Panc1 (cell line): Measurements from ENCODE around the gene SHOC2. TPM values are rescaled to one million over a fixed set of nuclear protein-coding genes. Genes with fewer than 3 reads are reported as not detected.

Experiments used
- ATAC-seq: fragments of 200-7000 bp; cut with Tn5 transposase; 2 replicates; pipeline ENCODE4 v1.9.1; 2020; ENCODE audit warnings: mild to moderate bottlenecking, moderate library complexity
- BruUV-seq: library from RNA; stranded (reverse); fragments of 400-500 nt; replicated peaks from 2 replicates; lab custom pipeline; 2021; lab: Mats Ljungman, UMichigan
- CTCF ChIA-PET: fragments of 300-600 bp; sonication (Branson Sonifier 250); formaldehyde crosslinking; loops from one replicate; lab custom pipeline; 2022; ENCODE audit warnings: antibody characterized with exemption; lab: Charles Lee
- POLR2A ChIA-PET: fragments of 300-600 bp; sonication (Branson Sonifier 250); formaldehyde crosslinking; loops from one replicate; lab custom pipeline; 2022; ENCODE audit warnings: antibody characterized with exemption; lab: Charles Lee
- DNase-seq: peaks from one replicate; pipeline ENCODE4 v3.0.0-alpha.2; 2010; ENCODE audit warnings: low read depth, low spot score
- H3K27ac ChIP-seq: 2 replicates; pipeline ENCODE4 v1.5.1; 2011; ENCODE audit warnings: mild to moderate bottlenecking, low read length, inconsistent platforms
- H3K27me3 ChIP-seq: fragments of 200-500 bp; sonication (Bioruptor generic); 2 replicates; pipeline ENCODE4 v1.6.0; 2014; ENCODE audit warnings: low read length, inconsistent platforms; ENCODE audit not compliant: control insufficient read depth, insufficient read depth
- H3K36me3 ChIP-seq: fragments of 200-500 bp; sonication (Bioruptor generic); 2 replicates; pipeline ENCODE4 v1.5.1; 2014; ENCODE audit warnings: inconsistent platforms, mild to moderate bottlenecking, low read length, moderate library complexity; ENCODE audit not compliant: control insufficient read depth, insufficient read depth
- H3K4me1 ChIP-seq: 2 replicates; pipeline ENCODE4 v1.5.1; 2011; ENCODE audit warnings: inconsistent platforms, mild to moderate bottlenecking, low read length, moderate library complexity; ENCODE audit not compliant: control insufficient read depth, insufficient read depth
- H3K4me3 ChIP-seq, 2 experiments: 2 replicates each; pipeline ENCODE4 v1.5.1; 2011 to 2012; ENCODE audit warnings: low read depth in 2 of 2, low read length in 2 of 2, mild to moderate bottlenecking in 2 of 2, inconsistent platforms in 1 of 2, moderate library complexity in 1 of 2
- H3K9me3 ChIP-seq: fragments of 200-500 bp; sonication (Bioruptor generic); 2 replicates; pipeline ENCODE4 v1.5.1; 2014; ENCODE audit warnings: low read depth, mild to moderate bottlenecking, inconsistent platforms, low read length, moderate library complexity; ENCODE audit not compliant: control insufficient read depth, insufficient read depth
- POLR2AphosphoS5 ChIP-seq: IDR thresholded peaks from 2 replicates; pipeline ENCODE4 v1.6.1; 2012; ENCODE audit warnings: mild to moderate bottlenecking, low read depth, low read length, moderate library complexity
- SIN3A ChIP-seq: IDR thresholded peaks from 2 replicates; pipeline ENCODE4 v1.6.1; 2012; ENCODE audit warnings: low read depth, mild to moderate bottlenecking, low read length, moderate library complexity, borderline replicate concordance; ENCODE audit not compliant: insufficient read depth
- TCF7L2 ChIP-seq: IDR thresholded peaks from 2 replicates; pipeline ENCODE4 v1.6.1; 2011; ENCODE audit warnings: mild to moderate bottlenecking, low read depth, low read length, inconsistent platforms
- in situ Hi-C: cut with HindIII; loops from 2 replicates; pipeline ENCODE4 v1.10.0; 2016; ENCODE audit warnings: low sequenced_read_pairs, low pct_unique_long_range_greater_than_20kb
- intact Hi-C: fragments of 100-400 bp; cut with micrococcal nuclease; formaldehyde crosslinking; loops from one replicate; pipeline ENCODE4 v1.10.0; 2022; ENCODE audit not compliant: unreplicated experiment
- total RNA-seq: library from RNA; stranded (reverse); gene quantifications from one replicate; pipeline ENCODE4 v1.2.1, GENCODE V29; 2021; ENCODE audit not compliant: unreplicated experiment
- TF ChIP-seq, protein P1 (sequence below), 2 experiments: IDR thresholded peaks; 2 replicates each; pipeline ENCODE4 v1.6.1; 2011 to 2012; ENCODE audit warnings: low read depth in 2 of 2, control low read depth in 1 of 2, low read length in 1 of 2, mild to moderate bottlenecking in 1 of 2, moderate library complexity in 1 of 2; ENCODE audit not compliant: insufficient read depth in 1 of 2
- TF ChIP-seq, protein P2 (sequence below): fragments of 450-650 bp; IDR thresholded peaks from 2 replicates; pipeline ENCODE4 v1.5.1; 2017; ENCODE audit warnings: mild to moderate bottlenecking

Gene SHOC2
- total RNA-seq, 1 experiment from 2014 or later = 56.6 TPM

DNA sequence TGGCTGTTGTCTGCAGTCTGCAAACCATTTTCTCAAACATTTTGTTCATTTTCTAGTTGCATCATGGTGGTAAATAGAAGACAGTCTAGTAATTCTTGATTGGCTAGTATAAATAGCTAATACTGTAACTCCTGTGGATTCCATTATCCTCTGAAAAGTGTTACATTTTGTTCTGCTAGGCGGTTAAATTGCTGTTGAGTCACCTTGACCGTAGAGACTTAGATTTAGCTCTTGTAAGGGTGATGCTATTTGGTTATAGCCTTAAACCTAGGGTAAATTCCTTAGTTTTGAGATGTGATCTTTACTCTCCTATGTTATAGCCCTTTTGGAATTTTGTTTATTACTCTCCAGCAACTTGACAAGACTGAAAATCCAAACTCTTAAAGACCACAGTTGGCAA is 58.8 kb downstream of the SHOC2 start:
- CTCF ChIA-PET = no interaction called here
- H3K36me3 ChIP-seq = no peaks in the 10 kb centered on the region
- no peak overlapping the region for H3K4me3 ChIP-seq
- intact Hi-C loops = no loop called here
- DNase-seq = no peak
- BruUV-seq = no TSS peak
- TF ChIP-seq, protein P1, sequence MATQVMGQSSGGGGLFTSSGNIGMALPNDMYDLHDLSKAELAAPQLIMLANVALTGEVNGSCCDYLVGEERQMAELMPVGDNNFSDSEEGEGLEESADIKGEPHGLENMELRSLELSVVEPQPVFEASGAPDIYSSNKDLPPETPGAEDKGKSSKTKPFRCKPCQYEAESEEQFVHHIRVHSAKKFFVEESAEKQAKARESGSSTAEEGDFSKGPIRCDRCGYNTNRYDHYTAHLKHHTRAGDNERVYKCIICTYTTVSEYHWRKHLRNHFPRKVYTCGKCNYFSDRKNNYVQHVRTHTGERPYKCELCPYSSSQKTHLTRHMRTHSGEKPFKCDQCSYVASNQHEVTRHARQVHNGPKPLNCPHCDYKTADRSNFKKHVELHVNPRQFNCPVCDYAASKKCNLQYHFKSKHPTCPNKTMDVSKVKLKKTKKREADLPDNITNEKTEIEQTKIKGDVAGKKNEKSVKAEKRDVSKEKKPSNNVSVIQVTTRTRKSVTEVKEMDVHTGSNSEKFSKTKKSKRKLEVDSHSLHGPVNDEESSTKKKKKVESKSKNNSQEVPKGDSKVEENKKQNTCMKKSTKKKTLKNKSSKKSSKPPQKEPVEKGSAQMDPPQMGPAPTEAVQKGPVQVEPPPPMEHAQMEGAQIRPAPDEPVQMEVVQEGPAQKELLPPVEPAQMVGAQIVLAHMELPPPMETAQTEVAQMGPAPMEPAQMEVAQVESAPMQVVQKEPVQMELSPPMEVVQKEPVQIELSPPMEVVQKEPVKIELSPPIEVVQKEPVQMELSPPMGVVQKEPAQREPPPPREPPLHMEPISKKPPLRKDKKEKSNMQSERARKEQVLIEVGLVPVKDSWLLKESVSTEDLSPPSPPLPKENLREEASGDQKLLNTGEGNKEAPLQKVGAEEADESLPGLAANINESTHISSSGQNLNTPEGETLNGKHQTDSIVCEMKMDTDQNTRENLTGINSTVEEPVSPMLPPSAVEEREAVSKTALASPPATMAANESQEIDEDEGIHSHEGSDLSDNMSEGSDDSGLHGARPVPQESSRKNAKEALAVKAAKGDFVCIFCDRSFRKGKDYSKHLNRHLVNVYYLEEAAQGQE (IDR thresholded peaks at IDR 0.05; ENCODE audit: insufficient read depth in 1 of 2, low read depth in 2 of 2, low read length in 1 of 2) = no peak
- no peak for TF ChIP-seq SIN3A
- TF ChIP-seq, protein P2, sequence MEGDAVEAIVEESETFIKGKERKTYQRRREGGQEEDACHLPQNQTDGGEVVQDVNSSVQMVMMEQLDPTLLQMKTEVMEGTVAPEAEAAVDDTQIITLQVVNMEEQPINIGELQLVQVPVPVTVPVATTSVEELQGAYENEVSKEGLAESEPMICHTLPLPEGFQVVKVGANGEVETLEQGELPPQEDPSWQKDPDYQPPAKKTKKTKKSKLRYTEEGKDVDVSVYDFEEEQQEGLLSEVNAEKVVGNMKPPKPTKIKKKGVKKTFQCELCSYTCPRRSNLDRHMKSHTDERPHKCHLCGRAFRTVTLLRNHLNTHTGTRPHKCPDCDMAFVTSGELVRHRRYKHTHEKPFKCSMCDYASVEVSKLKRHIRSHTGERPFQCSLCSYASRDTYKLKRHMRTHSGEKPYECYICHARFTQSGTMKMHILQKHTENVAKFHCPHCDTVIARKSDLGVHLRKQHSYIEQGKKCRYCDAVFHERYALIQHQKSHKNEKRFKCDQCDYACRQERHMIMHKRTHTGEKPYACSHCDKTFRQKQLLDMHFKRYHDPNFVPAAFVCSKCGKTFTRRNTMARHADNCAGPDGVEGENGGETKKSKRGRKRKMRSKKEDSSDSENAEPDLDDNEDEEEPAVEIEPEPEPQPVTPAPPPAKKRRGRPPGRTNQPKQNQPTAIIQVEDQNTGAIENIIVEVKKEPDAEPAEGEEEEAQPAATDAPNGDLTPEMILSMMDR = no peak
- no peak for TF ChIP-seq POLR2AphosphoS5
- TF ChIP-seq TCF7L2 = no peak
- in situ Hi-C loops = no loop called here
- ATAC-seq = no peak
- H3K9me3 ChIP-seq = no peaks in the 10 kb centered on the region
- POLR2A ChIA-PET = no interaction called here
- no peak overlapping the region for H3K27ac ChIP-seq
- H3K27me3 ChIP-seq = no peaks in the 10 kb centered on the region
- no peaks in the 10 kb centered on the region; the same call in 1 of the 2 replicates for H3K4me1 ChIP-seq

DNA sequence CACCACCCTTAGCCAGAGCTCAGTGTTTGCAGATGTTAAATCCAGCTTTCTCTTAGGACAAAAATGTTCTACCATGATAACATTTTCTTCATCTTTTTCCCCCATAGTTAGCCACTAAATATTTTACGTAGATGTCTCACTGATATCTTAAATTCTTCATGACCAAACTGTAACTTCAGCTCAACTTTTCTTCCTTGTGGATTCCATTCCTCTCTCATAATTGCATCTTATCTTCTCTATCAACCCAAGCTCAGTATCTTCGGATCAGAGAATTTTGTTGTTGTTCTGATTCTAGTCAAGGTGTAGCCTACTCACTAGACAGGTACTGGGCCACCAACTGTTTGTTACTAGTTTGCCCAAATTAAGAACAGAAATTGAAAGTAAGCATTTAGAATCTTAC is 60.2 kb downstream of the SHOC2 start:
- no peaks in the 10 kb centered on the region for H3K4me1 ChIP-seq
- ChIA-PET CTCF (no interaction called here), POLR2A (no interaction called here)
- no peak overlapping the region for H3K27ac ChIP-seq
- BruUV-seq = no TSS peak
- H3K9me3 ChIP-seq = no peaks in the 10 kb centered on the region
- H3K4me3 ChIP-seq = no peak overlapping the region
- H3K36me3 ChIP-seq = no peaks in the 10 kb centered on the region
- H3K27me3 ChIP-seq = no peaks in the 10 kb centered on the region
- TF ChIP-seq SIN3A (no peak), POLR2AphosphoS5 (no peak), TCF7L2 (no peak)
- TF ChIP-seq, protein P1 (IDR thresholded peaks at IDR 0.05; ENCODE audit: insufficient read depth in 1 of 2, low read depth in 2 of 2, low read length in 1 of 2) = no peak
- TF ChIP-seq, protein P2 = no peak
- intact Hi-C loops (no loop called here), in situ Hi-C loops (no loop called here)
- DNase-seq (no peak), ATAC-seq (no peak)
